C4-2B (cell line): ENCODE measurements around the gene RACK1.

Experiments used
- ZFX ChIP-seq: fragments of 450-650 bp; IDR thresholded peaks from 2 replicates; pipeline ENCODE4 v1.6.1; 2017
- TF ChIP-seq, protein P1 (sequence below): fragments of 450-650 bp; conservative IDR thresholded peaks from 2 replicates; pipeline ENCODE4 v1.5.1; 2017; ENCODE audit warnings: mild to moderate bottlenecking

DNA sequence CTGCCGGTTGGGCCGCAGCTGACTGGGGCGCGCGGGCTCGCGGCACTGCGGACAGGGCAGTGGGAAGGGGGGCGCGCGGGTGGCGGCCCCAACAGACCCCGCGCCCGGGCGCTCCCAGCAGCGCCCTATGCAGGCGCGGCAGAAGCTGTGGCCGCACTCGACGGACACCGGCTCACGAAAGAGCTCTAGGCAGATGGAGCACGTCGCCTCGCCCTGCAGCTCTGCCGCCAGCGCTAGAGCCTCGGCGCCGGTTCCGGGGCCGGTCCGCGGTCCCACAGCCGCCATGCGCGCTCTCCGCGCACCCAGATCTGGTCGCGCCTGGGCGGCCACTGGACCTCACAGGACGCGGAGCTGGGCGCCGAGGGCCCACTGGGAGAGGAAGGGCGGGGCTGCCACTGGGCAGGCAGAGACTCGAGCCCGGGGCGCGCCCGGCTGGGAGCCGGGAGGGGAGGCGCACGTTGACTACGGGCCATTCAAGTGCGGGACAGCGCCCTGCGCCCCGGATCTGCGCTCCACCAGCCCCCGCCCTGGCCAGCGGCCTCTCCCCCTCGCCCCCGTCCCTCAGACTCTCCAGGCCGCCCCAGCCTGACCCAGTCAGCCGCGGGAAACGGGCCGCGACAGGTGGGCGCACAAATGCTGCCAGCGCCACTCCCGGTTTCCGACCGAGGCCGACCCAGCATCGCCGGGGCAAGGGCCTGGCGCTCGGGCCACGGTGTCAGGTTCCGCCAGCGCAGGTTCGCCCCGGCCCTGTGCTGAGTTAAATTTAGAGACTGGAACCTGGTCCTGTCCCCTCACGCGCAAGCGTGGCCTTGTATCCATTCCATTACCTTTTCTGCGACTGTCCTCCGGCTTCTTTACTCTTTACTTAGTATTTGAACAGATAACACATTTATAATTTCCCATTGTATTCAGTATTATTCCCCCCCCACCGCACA is 38.6 kb downstream of the RACK1 start, which contains the start of gene TRIM7:
- TF ChIP-seq, protein P1, sequence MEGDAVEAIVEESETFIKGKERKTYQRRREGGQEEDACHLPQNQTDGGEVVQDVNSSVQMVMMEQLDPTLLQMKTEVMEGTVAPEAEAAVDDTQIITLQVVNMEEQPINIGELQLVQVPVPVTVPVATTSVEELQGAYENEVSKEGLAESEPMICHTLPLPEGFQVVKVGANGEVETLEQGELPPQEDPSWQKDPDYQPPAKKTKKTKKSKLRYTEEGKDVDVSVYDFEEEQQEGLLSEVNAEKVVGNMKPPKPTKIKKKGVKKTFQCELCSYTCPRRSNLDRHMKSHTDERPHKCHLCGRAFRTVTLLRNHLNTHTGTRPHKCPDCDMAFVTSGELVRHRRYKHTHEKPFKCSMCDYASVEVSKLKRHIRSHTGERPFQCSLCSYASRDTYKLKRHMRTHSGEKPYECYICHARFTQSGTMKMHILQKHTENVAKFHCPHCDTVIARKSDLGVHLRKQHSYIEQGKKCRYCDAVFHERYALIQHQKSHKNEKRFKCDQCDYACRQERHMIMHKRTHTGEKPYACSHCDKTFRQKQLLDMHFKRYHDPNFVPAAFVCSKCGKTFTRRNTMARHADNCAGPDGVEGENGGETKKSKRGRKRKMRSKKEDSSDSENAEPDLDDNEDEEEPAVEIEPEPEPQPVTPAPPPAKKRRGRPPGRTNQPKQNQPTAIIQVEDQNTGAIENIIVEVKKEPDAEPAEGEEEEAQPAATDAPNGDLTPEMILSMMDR = no peak
- 0 out of 2 replicates have a peak, but pooled peaks have one; percentile 25 for TF ChIP-seq ZFX
